Middle frontal gyrus (tissue), 1 donor: ENCODE measurements around the gene KIF26A.
A peak's percentile ranks its signal among the peaks of the same experiment; 100 is the strongest.

Experiments used
- DNase-seq: peaks from one replicate; pipeline ENCODE4 v3.0.0-alpha.2; 2015; ENCODE audit warnings: low spot score; ENCODE audit errors: extremely low spot score

Gene KIF26A

GRCh38 chr14:104112609-104113571, 25.5 kb upstream of the KIF26A start:
- no peak for DNase-seq

GRCh38 chr14:104113631-104114420, 24.6 kb upstream of the KIF26A start:
- no peak for DNase-seq

GRCh38 chr14:104114421-104115130, 23.8 kb upstream of the KIF26A start:
- no peak for DNase-seq

- DNase-seq = no peak
Measured at GRCh38 chr14:104115131-104115600, 23.2 kb upstream of the KIF26A start.

- no peak for DNase-seq
Measured at GRCh38 chr14:104115691-104116287, 22.6 kb upstream of the KIF26A start.

- DNase-seq = no peak
Measured at GRCh38 chr14:104116288-104116755, 22.1 kb upstream of the KIF26A start.

GRCh38 chr14:104116756-104117340, 21.5 kb upstream of the KIF26A start:
- DNase-seq = no peak

- DNase-seq = no peak
Measured at GRCh38 chr14:104117341-104118005, 20.9 kb upstream of the KIF26A start.

- DNase-seq = no peak
Measured at GRCh38 chr14:104118006-104118844, 20.2 kb upstream of the KIF26A start.

- DNase-seq = no peak
Measured at GRCh38 chr14:104119119-104119487, 19.3 kb upstream of the KIF26A start.

- no peak for DNase-seq
Measured at GRCh38 chr14:104119488-104120251, 18.7 kb upstream of the KIF26A start.

- DNase-seq = peak; percentile 26
Measured at GRCh38 chr14:104120281-104120741, 18.1 kb upstream of the KIF26A start.

- DNase-seq = no peak
Measured at GRCh38 chr14:104121142-104121541, 17.2 kb upstream of the KIF26A start.

GRCh38 chr14:104123879-104124278, 14.5 kb upstream of the KIF26A start:
- DNase-seq = no peak

- no peak for DNase-seq
Measured at GRCh38 chr14:104125011-104125410, 13.4 kb upstream of the KIF26A start.

GRCh38 chr14:104126753-104127152, 11.6 kb upstream of the KIF26A start:
- no peak for DNase-seq

GRCh38 chr14:104128981-104129380, 9.4 kb upstream of the KIF26A start:
- no peak for DNase-seq

GRCh38 chr14:104129556-104129955, 8.8 kb upstream of the KIF26A start:
- no peak for DNase-seq
